PC-9 (cell line): ENCODE measurements around the gene PARP12. TPM values are rescaled to one million over a fixed set of nuclear protein-coding genes. Genes with fewer than 3 reads are reported as not detected.

Experiments used
- BruUV-seq: library from RNA; stranded (reverse); fragments of 400-500 nt; replicated peaks from 2 replicates; lab custom pipeline; 2021; lab: Mats Ljungman, UMichigan
- CTCF ChIA-PET: fragments of 300-600 bp; sonication (Branson Sonifier 250); formaldehyde crosslinking; loops from one replicate; lab custom pipeline; 2022; ENCODE audit warnings: antibody characterized with exemption; lab: Charles Lee
- POLR2A ChIA-PET: fragments of 300-600 bp; sonication (Branson Sonifier 250); formaldehyde crosslinking; loops from one replicate; lab custom pipeline; 2022; ENCODE audit warnings: antibody characterized with exemption; ENCODE audit not compliant: unreplicated experiment; lab: Charles Lee
- DNase-seq, 2 experiments: peaks; one replicate each; pipeline versions ENCODE4 v3.0.0 to v3.0.0-alpha.2; 2015 to 2022; ENCODE audit warnings: mixed read lengths in 1 of 2
- H2AFZ ChIP-seq: fragments of 200-600 bp; sonication (generic); 2 replicates; pipeline ENCODE4 v1.8.1; 2017; ENCODE audit warnings: antibody characterized with exemption
- H3F3A ChIP-seq: fragments of 200-600 bp; sonication (generic); 2 replicates; pipeline ENCODE4 v1.8.1; 2017; ENCODE audit warnings: antibody characterized with exemption, mild to moderate bottlenecking, low read depth; ENCODE audit not compliant: insufficient read depth
- H3K27ac ChIP-seq: fragments of 200-600 bp; sonication (generic); 2 replicates; pipeline ENCODE4 v1.6.1; 2016; ENCODE audit warnings: mixed run types
- H3K27me3 ChIP-seq: fragments of 200-600 bp; sonication (generic); 2 replicates; pipeline ENCODE4 v1.6.1; 2016; ENCODE audit warnings: low read depth, mixed run types; ENCODE audit not compliant: insufficient read depth
- H3K36me3 ChIP-seq: fragments of 200-600 bp; sonication (generic); 2 replicates; pipeline ENCODE4 v1.6.1; 2016; ENCODE audit warnings: low read depth, mixed run types
- H3K4me1 ChIP-seq: fragments of 200-600 bp; sonication (generic); replicated peaks from 2 replicates; pipeline ENCODE4 v1.6.1; 2016; ENCODE audit warnings: mixed run types; ENCODE audit not compliant: insufficient read depth
- H3K4me2 ChIP-seq: fragments of 200-600 bp; sonication (generic); 2 replicates; pipeline ENCODE4 v1.6.1; 2017; ENCODE audit warnings: mixed run types
- H3K4me3 ChIP-seq: fragments of 200-600 bp; sonication (generic); 2 replicates; pipeline ENCODE4 v1.6.1; 2016; ENCODE audit warnings: mixed run types
- H3K79me2 ChIP-seq: fragments of 200-600 bp; sonication (generic); 2 replicates; pipeline ENCODE4 v1.6.1; 2017; ENCODE audit warnings: low read depth, mixed run types
- H3K9me2 ChIP-seq: fragments of 200-600 bp; sonication (generic); 2 replicates; pipeline ENCODE4 v1.8.1; 2017; ENCODE audit warnings: mild to moderate bottlenecking; ENCODE audit not compliant: insufficient read depth
- H3K9me3 ChIP-seq: fragments of 200-600 bp; sonication (generic); 2 replicates; pipeline ENCODE4 v1.8.1; 2016; ENCODE audit warnings: low read depth; ENCODE audit not compliant: insufficient read depth
- H4K20me1 ChIP-seq: fragments of 200-600 bp; sonication (generic); 2 replicates; pipeline ENCODE4 v1.8.1; 2017; ENCODE audit not compliant: insufficient read depth
- CTCF ChIP-seq: fragments of 200-600 bp; sonication (generic); conservative IDR thresholded peaks from 2 replicates; pipeline ENCODE4 v1.6.1; 2017; ENCODE audit warnings: mixed run types, antibody characterized with exemption, mild to moderate bottlenecking, moderate library complexity
- EZH2 ChIP-seq: fragments of 200-600 bp; sonication (generic); IDR thresholded peaks from 2 replicates; pipeline ENCODE4 v1.8.0; 2017; ENCODE audit warnings: antibody characterized with exemption, low read depth
- intact Hi-C: fragments of 100-400 bp; cut with micrococcal nuclease; formaldehyde crosslinking; loops from one replicate; pipeline ENCODE4 v1.10.0; 2022; ENCODE audit not compliant: unreplicated experiment
- total RNA-seq: library from RNA; stranded (reverse); gene quantifications from 2 replicates; pipeline ENCODE4 v1.2.3, GENCODE V29; 2021

The PARP12 gene
- total RNA-seq, 1 experiment from 2014 or later: 32.4 TPM

- no peaks in the 10 kb centered on the region for H3K4me1 ChIP-seq
- H3K4me3 ChIP-seq: no peak overlapping the region
- DNase-seq: no peak
- H3F3A ChIP-seq: no peaks in the 10 kb centered on the region
- H3K27ac ChIP-seq: no peak overlapping the region
- H3K4me2 ChIP-seq: no peak overlapping the region
- no peaks in the 10 kb centered on the region for H4K20me1 ChIP-seq
- POLR2A ChIA-PET: no interaction called here
- no peaks in the 10 kb centered on the region for H3K79me2 ChIP-seq
- no peaks in the 10 kb centered on the region for H3K9me3 ChIP-seq
- H2AFZ ChIP-seq: no peak overlapping the region
- TF ChIP-seq EZH2 (no peak), CTCF (no peak)
- CTCF ChIA-PET: no interaction called here
- 0 out of 2 replicates have a peak, but pooled peaks cover 2% of the 10 kb centered on the region for H3K9me2 ChIP-seq
- H3K36me3 ChIP-seq: no peaks in the 10 kb centered on the region
- H3K27me3 ChIP-seq: no peaks in the 10 kb centered on the region
- no TSS peak for BruUV-seq
- intact Hi-C loops: no loop called here
Observed at GRCh38 chr7:140036224-140036962, 26.4 kb downstream of the PARP12 start.

- CTCF ChIA-PET: interaction anchor here (0.6 kb wide), 1 partner anchor 292 kb away, joined by 5 read pairs; no protein-coding TSS in a partner anchor
Observed at GRCh38 chr7:140035400-140036223, 27.1 kb downstream of the PARP12 start.

More at GRCh38 chr7:140035400-140036223, 27.1 kb downstream of the PARP12 start:
- H3K27me3 ChIP-seq: no peaks in the 10 kb centered on the region
- no peaks in the 10 kb centered on the region for H3K36me3 ChIP-seq
- DNase-seq: no peak
- H3K4me1 ChIP-seq: no peaks in the 10 kb centered on the region
- POLR2A ChIA-PET: no interaction called here
- H3K27ac ChIP-seq: no peak overlapping the region
- 0 out of 2 replicates have a peak, but pooled peaks cover 2% of the 10 kb centered on the region for H3K9me2 ChIP-seq
- BruUV-seq: no TSS peak
- H2AFZ ChIP-seq: no peak overlapping the region
- TF ChIP-seq EZH2 (no peak), CTCF (no peak)
- H3K4me2 ChIP-seq: no peak overlapping the region
- H3K9me3 ChIP-seq: no peaks in the 10 kb centered on the region
- no peaks in the 10 kb centered on the region for H4K20me1 ChIP-seq
- H3K79me2 ChIP-seq: no peaks in the 10 kb centered on the region
- intact Hi-C loops: no loop called here
- no peak overlapping the region for H3K4me3 ChIP-seq
- H3F3A ChIP-seq: no peaks in the 10 kb centered on the region
